NCI-H226 (cell line): ENCODE measurements around the gene STPG4.

ENCODE experiments used
- DNase-seq: peaks from one replicate; pipeline ENCODE4 v3.0.0-alpha.2; 2015

Gene STPG4

GRCh38 chr2:47086054-47086471, 69.0 kb downstream of the STPG4 start:
- no peak for DNase-seq

GRCh38 chr2:47083886-47084687, 71.0 kb downstream of the STPG4 start:
- DNase-seq = no peak

- no peak for DNase-seq
Measured at GRCh38 chr2:47083485-47083884, 71.6 kb downstream of the STPG4 start.

GRCh38 chr2:47083005-47083404, 72.1 kb downstream of the STPG4 start:
- DNase-seq = no peak

GRCh38 chr2:47080888-47081301, 74.2 kb downstream of the STPG4 start:
- DNase-seq = no peak

- DNase-seq = no peak
Measured at GRCh38 chr2:47079515-47080412, 75.3 kb downstream of the STPG4 start.

- no peak for DNase-seq
Measured at GRCh38 chr2:47078541-47079482, 76.3 kb downstream of the STPG4 start.

GRCh38 chr2:47077442-47078117, 77.5 kb downstream of the STPG4 start:
- no peak for DNase-seq

GRCh38 chr2:47076586-47077441, 78.3 kb downstream of the STPG4 start:
- DNase-seq = peak; percentile 99

GRCh38 chr2:47076126-47076506, 79.0 kb downstream of the STPG4 start:
- DNase-seq = no peak

GRCh38 chr2:47075361-47076125, 79.6 kb downstream of the STPG4 start:
- DNase-seq = no peak

- DNase-seq = no peak
Measured at GRCh38 chr2:47074691-47075090, 80.4 kb downstream of the STPG4 start.

GRCh38 chr2:47073641-47074040, 81.5 kb downstream of the STPG4 start:
- no peak for DNase-seq

GRCh38 chr2:47073217-47073616, 81.9 kb downstream of the STPG4 start:
- DNase-seq = no peak

GRCh38 chr2:47072728-47073191, 82.3 kb downstream of the STPG4 start:
- no peak for DNase-seq

GRCh38 chr2:47072018-47072691, 83.0 kb downstream of the STPG4 start:
- DNase-seq = peak; percentile 92

- peak; percentile 74 for DNase-seq
Measured at GRCh38 chr2:47070920-47071824, 83.9 kb downstream of the STPG4 start.

GRCh38 chr2:47070155-47070919, 84.8 kb downstream of the STPG4 start:
- no peak for DNase-seq
